Measurements from ENCODE around the gene NDUFAF5. TPM values are rescaled to one million over a fixed set of nuclear protein-coding genes. Genes with fewer than 3 reads are reported as not detected.
A peak's percentile ranks its signal among the peaks of the same experiment; 100 is the strongest.

The NDUFAF5 gene
- total RNA-seq, 1 experiment from 2014 or later: 62.8 TPM

GRCh38 chr20:13777171-13777601 lies 7.6 kb upstream of the NDUFAF5 start:
- no peak for DNase-seq (ENCODE audit: low spot score)

GRCh38 chr20:13778827-13779226 lies 6.0 kb upstream of the NDUFAF5 start:
- no peak for DNase-seq (ENCODE audit: low spot score)

DNA sequence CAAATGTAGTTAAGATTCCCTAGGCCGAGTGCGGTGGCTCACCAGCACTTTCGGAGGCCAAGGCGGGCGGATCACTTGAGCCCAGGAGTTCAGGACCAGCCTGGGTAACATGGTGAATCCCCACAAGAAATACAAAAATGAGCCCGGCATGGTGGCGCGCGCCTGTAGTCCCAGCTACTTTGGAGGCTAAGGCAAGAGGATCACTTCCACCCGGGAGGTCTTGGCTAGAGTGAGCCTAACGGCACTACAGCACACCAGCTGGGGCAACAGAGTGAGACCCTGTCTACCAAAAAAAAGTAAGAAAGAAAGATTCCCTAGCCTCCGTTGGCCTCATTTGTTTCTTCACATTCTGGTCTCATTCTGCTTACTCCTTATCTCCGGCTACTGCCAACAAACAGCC lies 1.3 kb upstream of the NDUFAF5 start:
- no peak for DNase-seq (ENCODE audit: low spot score)

- DNase-seq (ENCODE audit: low spot score): no peak
Measured at GRCh38 chr20:13784271-13784892, 446 bp upstream of the NDUFAF5 start.

GRCh38 chr20:13786143-13786828 lies 1.5 kb downstream of the NDUFAF5 start:
- DNase-seq (ENCODE audit: low spot score): no peak

DNA sequence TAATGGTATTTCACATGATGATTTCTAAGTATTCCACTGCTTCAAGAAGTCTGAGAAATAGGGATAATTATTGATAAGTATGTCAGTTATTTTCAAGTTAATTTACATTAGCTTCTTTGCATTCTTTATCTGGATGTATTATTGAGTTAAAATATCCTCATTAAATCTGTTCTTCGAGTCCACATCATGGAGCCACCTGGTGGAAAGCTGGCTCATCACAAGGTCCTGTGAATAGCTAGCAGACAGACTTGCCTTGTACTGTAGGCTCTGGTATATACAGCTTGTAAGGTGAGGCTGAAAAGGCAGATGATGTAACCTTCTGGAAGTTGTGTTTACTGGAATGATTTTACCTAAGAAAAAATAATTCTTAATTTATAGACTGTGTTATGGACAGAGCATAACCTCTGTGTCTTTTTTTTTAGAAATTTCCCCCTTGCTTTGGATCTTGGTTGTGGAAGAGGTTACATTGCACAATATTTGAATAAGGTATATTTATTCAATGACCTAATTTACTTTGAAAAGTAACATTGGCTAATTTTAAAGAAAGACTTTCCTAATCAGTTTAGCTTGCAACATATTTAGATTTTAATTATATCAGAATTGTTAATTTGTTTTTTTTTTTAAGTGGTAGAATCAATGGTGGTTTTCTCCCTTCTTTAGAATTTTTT lies 3.5 kb downstream of the NDUFAF5 start:
- peak; percentile 43 for DNase-seq (ENCODE audit: low spot score)

DNA sequence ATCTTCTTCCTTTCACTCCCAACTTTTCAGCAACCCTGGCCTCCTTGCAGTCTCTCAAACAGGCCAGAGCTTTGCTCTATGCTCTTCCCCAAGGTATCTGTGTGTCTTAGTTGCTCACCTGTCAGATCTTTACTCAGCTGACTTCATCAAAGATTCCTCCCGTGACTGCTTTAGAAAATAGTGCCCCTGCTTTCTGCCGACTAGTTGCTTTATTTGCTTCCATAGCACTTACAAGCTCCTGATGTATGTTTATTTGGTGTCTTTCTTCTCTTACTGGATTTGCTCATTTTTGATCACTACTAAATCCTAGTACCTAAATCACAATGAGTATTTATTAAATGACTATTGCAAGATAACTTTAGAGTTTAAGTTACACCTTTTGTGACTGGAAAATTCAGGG lies 5.9 kb downstream of the NDUFAF5 start:
- no peak for DNase-seq (ENCODE audit: low spot score)

DNA sequence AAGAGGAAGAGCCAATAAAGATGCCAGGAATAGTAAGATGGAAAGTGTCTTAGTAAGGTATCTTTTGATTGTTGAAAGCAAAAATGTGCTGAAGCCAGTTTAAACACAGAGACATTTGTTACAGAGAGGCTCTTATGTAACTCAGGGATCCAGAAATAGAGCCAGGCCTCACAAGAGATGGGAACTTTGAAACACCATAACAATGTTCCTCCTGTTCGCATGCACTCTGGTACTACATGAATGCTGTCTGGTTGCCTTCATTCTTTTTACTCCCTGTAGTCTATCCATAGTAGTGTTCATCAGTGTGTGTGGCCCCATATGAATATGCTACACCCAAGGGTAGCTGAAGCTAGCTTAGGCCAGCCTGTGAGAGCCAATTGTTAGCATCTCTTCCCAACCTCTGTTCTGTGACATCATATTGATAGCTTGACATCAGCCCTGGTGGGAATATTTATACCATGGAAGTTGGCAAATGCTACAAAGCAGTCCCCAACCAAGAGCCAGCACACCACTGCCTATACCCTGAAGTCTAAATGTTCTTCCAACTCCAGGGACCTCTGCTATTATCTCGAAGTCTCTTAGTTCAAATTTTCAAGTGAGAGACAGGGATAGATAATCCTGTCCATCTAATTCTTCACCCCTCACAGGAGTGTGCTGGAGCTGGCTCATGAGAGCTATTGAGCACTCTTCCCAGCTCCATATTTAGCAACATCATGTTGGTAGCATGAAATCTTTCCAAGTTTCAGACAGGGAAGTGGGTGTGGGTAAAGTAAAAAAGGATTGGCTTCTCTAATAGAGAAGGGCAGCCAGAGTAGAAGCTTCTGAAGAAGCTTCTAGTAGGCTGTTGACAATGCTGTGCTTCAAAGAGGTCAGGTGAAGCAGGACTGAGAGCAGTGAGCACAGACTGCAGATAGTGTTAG lies 7.0 kb downstream of the NDUFAF5 start:
- DNase-seq (ENCODE audit: low spot score): no peak

- no peak for DNase-seq (ENCODE audit: low spot score)
Measured at GRCh38 chr20:13793001-13793400, 8.2 kb downstream of the NDUFAF5 start.

GRCh38 chr20:13794667-13795066 lies 9.8 kb downstream of the NDUFAF5 start:
- DNase-seq (ENCODE audit: low spot score): no peak

- DNase-seq (ENCODE audit: low spot score): no peak
Measured at GRCh38 chr20:13799040-13799439, 14.2 kb downstream of the NDUFAF5 start.

GRCh38 chr20:13799974-13800373 lies 15.1 kb downstream of the NDUFAF5 start:
- no peak for DNase-seq (ENCODE audit: low spot score)

GRCh38 chr20:13800728-13801134 lies 15.9 kb downstream of the NDUFAF5 start:
- peak; percentile 79 for DNase-seq (ENCODE audit: low spot score)

DNA sequence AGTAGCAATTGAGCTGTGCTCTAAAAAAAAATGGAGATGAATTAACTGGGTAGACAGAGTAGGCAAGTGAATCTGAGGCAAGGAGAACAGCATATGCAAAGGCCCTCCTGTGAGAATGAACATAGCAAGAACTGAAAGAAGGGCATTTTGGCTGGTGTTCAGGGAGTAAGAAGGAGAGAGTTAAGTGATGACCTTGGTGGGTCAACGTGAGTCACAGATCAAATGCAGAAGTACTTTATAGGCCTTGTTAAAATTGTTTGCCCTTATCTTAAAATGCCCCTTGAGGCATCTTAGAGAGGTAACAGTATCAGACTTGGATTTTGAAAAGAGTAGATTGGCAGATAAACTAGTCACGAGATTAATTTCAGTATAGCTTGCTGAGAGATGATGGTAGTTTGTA lies 24.5 kb downstream of the NDUFAF5 start:
- DNase-seq (ENCODE audit: low spot score): no peak

DNA sequence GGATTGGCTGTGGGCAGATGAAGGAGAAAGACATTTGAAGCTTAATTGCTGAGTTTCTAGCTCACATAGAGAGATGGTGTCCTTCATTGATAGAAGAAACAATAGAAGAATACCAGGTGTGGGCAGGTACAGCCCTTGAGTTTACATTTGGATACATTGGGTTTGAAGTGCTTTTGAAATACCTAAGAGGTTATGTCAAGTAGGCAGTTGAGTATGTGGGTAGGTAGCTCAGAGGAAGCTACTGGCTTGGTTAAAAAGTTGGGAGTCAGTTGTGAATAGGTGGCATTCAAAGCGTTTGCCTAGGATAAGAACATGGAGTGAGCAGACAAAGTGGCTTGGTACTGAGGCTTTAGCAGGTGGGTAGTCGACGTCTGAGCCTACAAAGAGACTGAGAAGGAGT lies 25.0 kb downstream of the NDUFAF5 start:
- DNase-seq (ENCODE audit: low spot score): no peak

DNA sequence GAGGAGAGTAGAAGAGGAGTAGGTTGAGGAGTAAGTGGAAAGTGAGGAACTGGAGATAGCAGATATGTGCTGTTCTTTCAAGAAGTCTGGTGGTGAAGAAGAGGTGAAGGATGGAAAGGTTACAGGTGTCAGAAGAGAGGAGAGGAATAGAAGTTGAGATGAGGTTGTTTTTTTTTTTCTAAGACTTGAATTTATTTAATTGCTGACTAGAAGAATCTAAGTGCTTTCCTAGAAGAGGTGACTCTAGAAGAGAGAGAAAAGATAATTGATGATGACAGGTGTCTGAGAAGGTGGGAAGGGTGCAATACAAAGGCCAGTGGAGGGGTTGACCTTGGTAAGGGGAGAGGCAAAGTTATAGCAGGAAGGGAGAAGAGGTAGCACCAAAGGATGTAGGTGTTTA lies 25.6 kb downstream of the NDUFAF5 start:
- DNase-seq (ENCODE audit: low spot score): no peak

DNA sequence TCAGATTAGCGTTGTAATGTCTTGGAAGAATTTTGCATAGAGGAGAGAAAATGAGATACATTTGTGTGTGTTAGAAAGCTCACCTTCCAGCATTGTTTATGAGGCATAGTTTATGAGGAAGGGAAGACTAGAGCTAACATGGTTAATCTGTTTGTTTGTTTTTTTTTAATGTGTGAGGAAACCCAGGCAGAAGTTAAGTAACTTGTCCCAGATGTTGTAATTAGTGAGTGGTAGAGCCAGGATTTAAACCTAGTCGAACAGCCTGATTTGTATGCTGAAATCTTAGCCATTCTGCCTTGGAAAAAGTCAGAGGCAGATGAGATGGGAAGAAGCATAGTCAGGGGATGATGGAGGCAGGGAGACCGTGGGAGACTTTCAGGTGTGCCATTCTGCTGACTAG lies 29.1 kb downstream of the NDUFAF5 start:
- no peak for DNase-seq (ENCODE audit: low spot score)

DNA sequence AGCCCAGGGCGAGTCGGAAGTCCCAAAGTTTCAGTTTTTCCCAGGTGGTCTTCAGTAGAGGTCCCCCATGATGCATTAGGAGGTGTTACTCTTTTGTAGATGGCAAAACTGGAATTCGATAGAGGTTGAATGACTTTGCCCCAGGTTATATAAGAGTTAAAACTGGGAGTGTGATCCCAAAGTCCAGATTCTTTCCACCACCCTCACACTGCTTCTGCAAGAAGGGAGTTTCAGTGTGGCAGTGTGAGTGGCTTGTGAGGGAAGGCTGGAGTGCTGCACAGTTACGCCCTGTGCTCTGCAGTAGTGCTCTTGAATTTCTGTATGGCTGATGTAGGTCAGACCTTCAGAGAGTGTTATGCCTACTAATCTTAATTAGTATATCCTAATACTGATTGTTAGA lies 29.8 kb downstream of the NDUFAF5 start:
- DNase-seq (ENCODE audit: low spot score): no peak

DNA sequence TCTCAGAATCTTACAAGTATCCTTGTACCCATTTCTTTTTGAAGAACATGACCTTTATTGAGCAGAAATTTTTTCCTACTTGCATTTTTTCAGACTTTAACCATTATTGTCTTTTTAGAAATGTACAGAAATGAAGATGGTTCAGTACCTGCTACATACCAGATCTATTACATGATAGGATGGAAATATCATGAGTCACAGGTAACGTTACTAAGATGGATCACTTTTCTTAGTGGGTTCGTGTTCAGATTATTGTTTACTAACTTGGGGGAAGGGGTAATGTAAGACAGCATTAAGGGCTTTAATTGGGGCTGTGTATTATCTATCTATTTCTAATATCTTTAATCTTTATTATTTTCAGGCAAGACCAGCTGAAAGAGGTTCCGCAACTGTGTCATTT lies 31.9 kb downstream of the NDUFAF5 start:
- no peak for DNase-seq (ENCODE audit: low spot score)

DNA sequence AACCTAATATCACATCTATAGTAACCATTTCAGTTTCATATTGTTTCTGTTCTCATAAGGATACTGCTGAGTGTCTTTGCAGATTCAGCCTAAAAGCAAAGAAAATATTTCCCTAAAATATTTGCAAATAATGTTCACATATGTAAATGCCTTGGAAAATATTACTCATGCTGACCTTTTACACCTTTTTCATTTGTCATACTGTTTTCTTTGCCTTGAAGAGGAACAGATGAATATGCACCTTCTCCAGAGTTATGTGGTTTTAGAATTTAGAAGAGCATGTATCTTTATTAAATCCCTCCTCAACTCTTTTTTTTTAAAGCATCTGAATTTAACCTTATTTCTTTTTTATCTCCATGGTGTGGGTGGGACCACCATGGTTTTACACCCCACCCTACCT lies 32.5 kb downstream of the NDUFAF5 start:
- DNase-seq (ENCODE audit: low spot score): no peak

DNA sequence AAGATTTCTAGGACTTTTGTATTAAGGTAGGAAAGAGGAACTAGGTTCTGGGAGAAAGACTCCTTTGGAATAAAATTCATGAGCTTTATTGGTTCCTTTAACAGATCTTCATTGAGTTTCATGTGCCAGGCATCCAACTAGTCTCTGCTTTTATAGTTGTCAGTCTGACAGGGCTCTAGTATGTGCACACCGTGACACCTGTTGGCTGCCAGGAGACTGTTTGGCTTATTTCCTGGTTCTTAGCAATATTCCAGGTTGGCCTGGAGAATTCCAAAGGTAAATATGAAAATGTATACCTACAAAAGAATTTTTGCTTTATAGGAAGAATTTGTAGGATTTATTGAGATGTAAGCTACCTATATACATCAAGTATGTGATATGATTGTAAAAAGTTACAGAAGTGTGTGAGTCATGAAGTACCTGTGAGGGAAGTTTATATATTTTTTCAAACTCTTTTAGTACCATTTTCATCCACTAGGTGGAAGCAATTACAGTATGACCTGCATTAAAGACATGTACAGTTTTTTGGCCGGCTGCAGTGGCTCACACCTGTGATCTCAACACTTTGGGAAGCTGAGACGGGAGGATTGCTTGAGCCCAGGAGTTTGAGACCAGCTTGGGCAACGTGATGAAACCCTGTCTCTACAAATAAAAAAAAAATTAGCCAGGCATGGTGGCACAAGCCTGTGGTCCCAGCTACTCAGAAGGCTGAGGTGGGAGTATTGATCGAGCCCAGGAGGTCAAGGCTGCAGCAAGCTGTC lies 35.2 kb downstream of the NDUFAF5 start:
- DNase-seq (ENCODE audit: low spot score): peak; percentile 62
